C4-2B (cell line): ENCODE measurements around the gene ABCA9.

Experiments used
- CTCF ChIP-seq: fragments of 450-650 bp; conservative IDR thresholded peaks from 2 replicates; pipeline ENCODE4 v1.5.1; 2017; ENCODE audit warnings: mild to moderate bottlenecking
- ZFX ChIP-seq: fragments of 450-650 bp; IDR thresholded peaks from 2 replicates; pipeline ENCODE4 v1.6.1; 2017

GRCh38 chr17:69064476-69064875 is 3.7 kb upstream of the ABCA9 start:
- no peak for TF ChIP-seq CTCF
- TF ChIP-seq ZFX: no peak
